Sigmoid colon (tissue), 7 donors: Measurements from ENCODE around the gene SIM2. TPM values are rescaled to one million over a fixed set of nuclear protein-coding genes. Genes with fewer than 3 reads are reported as not detected.

Experiments
- DNase-seq: peaks from one replicate; pipeline ENCODE4 v3.0.0-alpha.2; 2019
- H3K27ac ChIP-seq, 4 donors: fragments of 200-600 bp; sonication (generic); one replicate each; pipeline ENCODE4 v1.5.1; 2016 to 2019; ENCODE audit warnings: mild to moderate bottlenecking in 1 of 4
- H3K27me3 ChIP-seq, 3 donors: fragments of 200-600 bp; sonication (generic); one replicate each; pipeline ENCODE4 v1.5.1; 2019; ENCODE audit warnings: mild to moderate bottlenecking in 1 of 3
- H3K36me3 ChIP-seq, 4 donors: fragments of 200-600 bp; sonication (generic); one replicate each; pipeline ENCODE4 v1.5.1; 2016 to 2019
- H3K4me1 ChIP-seq, 4 donors: fragments of 200-600 bp; sonication (generic); one replicate each; pipeline ENCODE4 v1.5.1; 2017 to 2019
- H3K4me3 ChIP-seq, 4 donors: fragments of 200-600 bp; sonication (generic); one replicate each; pipeline ENCODE4 v1.5.1; 2017 to 2019; ENCODE audit warnings: mild to moderate bottlenecking in 2 of 4, moderate library complexity in 1 of 4
- H3K9me3 ChIP-seq, 4 donors: fragments of 200-600 bp in 3 of 4; sonication (generic) in 3 of 4; one replicate each; pipeline versions ENCODE4 v1.5.1 to v1.6.1; 2013 to 2019
- CTCF ChIP-seq, 4 experiments: fragments of 450-650 bp in 3 of 4; fragments of 200-600 bp in 1 of 4; IDR thresholded peaks; one replicate each; pipeline ENCODE4 v1.5.1; 2016 to 2019; ENCODE audit warnings: antibody characterized with exemption in 4 of 4, mild to moderate bottlenecking in 3 of 4, moderate library complexity in 2 of 4
- EP300 ChIP-seq, 4 donors: sonication (generic); formaldehyde crosslinking; IDR thresholded peaks; one replicate each; pipeline ENCODE4 v1.6.1; 2017; ENCODE audit warnings: antibody characterized with exemption in 4 of 4
- POLR2A ChIP-seq, 2 donors: fragments of 450-650 bp; IDR thresholded peaks; one replicate each; pipeline ENCODE4 v1.6.1; 2016; ENCODE audit warnings: antibody characterized with exemption in 2 of 2, mild to moderate bottlenecking in 2 of 2, moderate library complexity in 2 of 2
- POLR2AphosphoS5 ChIP-seq, 4 donors: sonication (generic); formaldehyde crosslinking; IDR thresholded peaks; one replicate each; pipeline ENCODE4 v1.6.1; 2017; ENCODE audit warnings: antibody characterized with exemption in 4 of 4
- WGBS, 2 donors: extraction: QIAGEN DNeasy Blood & Tissue Kit; methylation state at CpG; one replicate each; pipeline ENCODE4 v1.1.7; 2013; 5-methylcytosine and 5-hydroxymethylcytosine counted together
- intact Hi-C: fragments of 100-400 bp; cut with DNase I; formaldehyde crosslinking; loops from one replicate; pipeline ENCODE4 v1.15.1; 2023
- polyA plus RNA-seq, 3 donors: library from polyadenylated mRNA; stranded (reverse); fragments of 200-250 nt; gene quantifications; one replicate each; pipeline ENCODE4 v1.2.3, GENCODE V29; 2013
- total RNA-seq, 4 donors: library from RNA; depleted of rRNA; stranded (reverse); fragments of >200 nt; gene quantifications; one replicate each; pipeline ENCODE4 v1.1.0, GENCODE V29; 2016
- donor health status: healthy with polysubstance abuse.
- donor health status: Bipolar disorder and iron deficiency.
- donor health status: healthy.

Gene SIM2
- total and polyA plus RNA-seq, 7 donors = 0.01 to 0.60 TPM; not detected in 5

GRCh38 chr21:36676039-36676950, 22.6 kb upstream of the SIM2 start:
- Histone ChIP-seq H3K4me3 (no peak overlapping the region), H3K4me1 (no peaks in the 10 kb centered on the region), H3K27ac (no peak overlapping the region), H3K36me3 (no peaks in the 10 kb centered on the region), H3K27me3 (peaks cover 0 to 29% (median 0%) of the 10 kb centered on the region in 3 donors), H3K9me3 (peaks cover 6 to 14% (median 10%) of the 10 kb centered on the region in 4 donors)
- 44 to 56% methylated on average over 6 of the region's 6 CpGs for WGBS, 2 donors
- DNase-seq = no peak
- TF ChIP-seq POLR2A (IDR thresholded peaks at IDR 0.05) (no peak), EP300 (IDR thresholded peaks at IDR 0.05) (no peak), CTCF (IDR thresholded peaks at IDR 0.05) (no peak), POLR2AphosphoS5 (IDR thresholded peaks at IDR 0.05) (no peak)
- intact Hi-C loops = no loop called here

- H3K27ac ChIP-seq = no peak overlapping the region
- peaks cover 8 to 21% (median 13%) of the 10 kb centered on the region in 4 donors for H3K9me3 ChIP-seq
- no peaks in the 10 kb centered on the region for H3K4me1 ChIP-seq
- H3K36me3 ChIP-seq = no peaks in the 10 kb centered on the region
- no peak for DNase-seq
- no peak for TF ChIP-seq EP300 (IDR thresholded peaks at IDR 0.05)
- no peak for TF ChIP-seq POLR2AphosphoS5 (IDR thresholded peaks at IDR 0.05)
- TF ChIP-seq POLR2A (IDR thresholded peaks at IDR 0.05) = no peak
- peaks cover 0 to 39% (median 0%) of the 10 kb centered on the region in 3 donors for H3K27me3 ChIP-seq
- intact Hi-C loops = no loop called here
- 46 to 70% methylated on average over 2 of the region's 2 CpGs for WGBS, 2 donors
- H3K4me3 ChIP-seq = no peak overlapping the region
Measured at GRCh38 chr21:36677443-36677842, 21.5 kb upstream of the SIM2 start.

GRCh38 chr21:36678538-36678937, 20.4 kb upstream of the SIM2 start:
- TF ChIP-seq POLR2AphosphoS5 (IDR thresholded peaks at IDR 0.05) (no peak), POLR2A (IDR thresholded peaks at IDR 0.05) (no peak), EP300 (IDR thresholded peaks at IDR 0.05) (no peak), CTCF (IDR thresholded peaks at IDR 0.05) (no peak)
- peaks cover 0 to 50% (median 0%) of the 10 kb centered on the region in 3 donors for H3K27me3 ChIP-seq
- no peaks in the 10 kb centered on the region for H3K4me1 ChIP-seq
- WGBS, 2 donors = 94% methylated on average over 2 of the region's 2 CpGs
- no peak for DNase-seq
- no peaks in the 10 kb centered on the region for H3K36me3 ChIP-seq
- intact Hi-C loops = no loop called here
- peaks cover 8 to 21% (median 13%) of the 10 kb centered on the region in 4 donors for H3K9me3 ChIP-seq
- H3K27ac ChIP-seq = no peak overlapping the region
- no peak overlapping the region for H3K4me3 ChIP-seq

- Histone ChIP-seq H3K4me3 (no peak overlapping the region), H3K27me3 (peaks cover 0 to 61% (median 6%) of the 10 kb centered on the region in 3 donors), H3K4me1 (no peaks in the 10 kb centered on the region), H3K27ac (no peak overlapping the region), H3K36me3 (no peaks in the 10 kb centered on the region), H3K9me3 (peaks cover 8 to 21% (median 13%) of the 10 kb centered on the region in 4 donors)
- no peak for TF ChIP-seq EP300 (IDR thresholded peaks at IDR 0.05)
- no peak for TF ChIP-seq POLR2A (IDR thresholded peaks at IDR 0.05)
- no peak for TF ChIP-seq CTCF (IDR thresholded peaks at IDR 0.05)
- no peak for TF ChIP-seq POLR2AphosphoS5 (IDR thresholded peaks at IDR 0.05)
- intact Hi-C loops = no loop called here
- 93 to 96% methylated on average over 2 of the region's 2 CpGs for WGBS, 2 donors
- DNase-seq = no peak
Measured at GRCh38 chr21:36681117-36681631, 17.7 kb upstream of the SIM2 start.
